Esophagus squamous epithelium (tissue), 5 donors: Measurements from ENCODE around the gene LRBA. TPM values are rescaled to one million over a fixed set of nuclear protein-coding genes. Genes with fewer than 3 reads are reported as not detected.

Experiments used
- DNase-seq: peaks from one replicate; lab custom pipeline; 2025; lab: John Stamatoyannopoulos, UW
- H3K27ac ChIP-seq, 4 donors: fragments of 200-600 bp; sonication (generic); one replicate each; pipeline ENCODE4 v1.5.1; 2016 to 2019; ENCODE audit warnings: mild to moderate bottlenecking in 1 of 4
- H3K27me3 ChIP-seq, 4 donors: fragments of 200-600 bp; sonication (generic); 1 replicate in 3 of 4; 2 replicates in 1 of 4; pipeline versions ENCODE4 v1.5.1 to v1.6.0; 2017 to 2021; ENCODE audit warnings: antibody characterized with exemption in 1 of 4
- H3K36me3 ChIP-seq, 3 donors: fragments of 200-600 bp; sonication (generic); one replicate each; pipeline ENCODE4 v1.5.1; 2016 to 2019
- H3K4me1 ChIP-seq, 3 donors: fragments of 200-600 bp; sonication (generic); one replicate each; pipeline ENCODE4 v1.5.1; 2017 to 2019
- H3K4me3 ChIP-seq, 4 donors: fragments of 200-600 bp; sonication (generic); 1 replicate in 3 of 4; 2 replicates in 1 of 4; pipeline ENCODE4 v1.5.1; 2016 to 2019; ENCODE audit warnings: mild to moderate bottlenecking in 2 of 4, moderate library complexity in 1 of 4
- H3K9me3 ChIP-seq, 3 donors: fragments of 200-600 bp; sonication (generic); one replicate each; pipeline ENCODE4 v1.5.1; 2016 to 2019
- POLR2A ChIP-seq, 4 donors: fragments of 450-650 bp; IDR thresholded peaks; one replicate each; pipeline ENCODE4 v1.6.1; 2017; ENCODE audit warnings: antibody characterized with exemption in 4 of 4, mild to moderate bottlenecking in 4 of 4, moderate library complexity in 3 of 4
- WGBS, 2 donors: methylation state at CpG; one replicate each; pipeline ENCODE4 v1.1.5; 2018; 5-methylcytosine and 5-hydroxymethylcytosine counted together
- intact Hi-C: fragments of 100-400 bp; cut with DNase I; formaldehyde crosslinking; loops from one replicate; pipeline ENCODE4 v1.15.0; 2022
- total RNA-seq, 4 donors: library from RNA; depleted of rRNA; stranded (reverse); fragments of >200 nt; gene quantifications; one replicate each; pipeline ENCODE4 v1.1.0, GENCODE V29; 2016
- TF ChIP-seq, protein P1 (sequence below), 6 experiments: fragments of 450-650 bp in 4 of 6; fragments of 200-600 bp in 2 of 6; sonication (generic) in 2 of 6; IDR thresholded peaks; one replicate each; pipeline ENCODE4 v1.5.1; 2016 to 2019; ENCODE audit warnings: antibody characterized with exemption in 6 of 6, mild to moderate bottlenecking in 4 of 6, moderate library complexity in 4 of 6
- donor health status: DM: yes; HTN: yes; CAD: no.

LRBA gene
- total RNA-seq, 4 donors from 2014 or later: 54.7 to 91.8 (median 66.2) TPM

DNA sequence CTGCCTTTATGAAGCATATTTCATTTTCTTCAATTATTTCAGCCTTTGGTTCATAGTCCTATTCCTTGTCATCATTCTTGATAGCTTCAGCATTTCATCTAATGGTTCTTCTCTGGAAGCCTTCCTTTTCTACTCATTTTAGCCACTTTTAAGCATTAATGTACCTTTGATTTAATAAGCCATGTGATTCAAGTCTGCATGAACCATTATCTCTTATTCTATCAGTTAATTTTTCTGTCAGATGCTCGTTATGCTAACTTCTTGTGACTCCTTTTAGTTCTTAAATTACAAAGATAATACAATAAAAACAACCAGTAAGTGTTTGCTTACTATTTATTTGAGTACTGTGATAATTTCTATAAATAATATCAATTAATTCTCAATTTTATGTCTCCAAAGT lies 643.2 kb downstream of the LRBA start:
- Histone ChIP-seq H3K9me3 (no peaks in the 10 kb centered on the region), H3K27ac (no peak overlapping the region), H3K36me3 (no peaks in the 10 kb centered on the region), H3K27me3 (no peaks in the 10 kb centered on the region), H3K4me1 (no peaks in the 10 kb centered on the region), H3K4me3 (no peak overlapping the region)
- no peak for DNase-seq
- TF ChIP-seq, protein P1, sequence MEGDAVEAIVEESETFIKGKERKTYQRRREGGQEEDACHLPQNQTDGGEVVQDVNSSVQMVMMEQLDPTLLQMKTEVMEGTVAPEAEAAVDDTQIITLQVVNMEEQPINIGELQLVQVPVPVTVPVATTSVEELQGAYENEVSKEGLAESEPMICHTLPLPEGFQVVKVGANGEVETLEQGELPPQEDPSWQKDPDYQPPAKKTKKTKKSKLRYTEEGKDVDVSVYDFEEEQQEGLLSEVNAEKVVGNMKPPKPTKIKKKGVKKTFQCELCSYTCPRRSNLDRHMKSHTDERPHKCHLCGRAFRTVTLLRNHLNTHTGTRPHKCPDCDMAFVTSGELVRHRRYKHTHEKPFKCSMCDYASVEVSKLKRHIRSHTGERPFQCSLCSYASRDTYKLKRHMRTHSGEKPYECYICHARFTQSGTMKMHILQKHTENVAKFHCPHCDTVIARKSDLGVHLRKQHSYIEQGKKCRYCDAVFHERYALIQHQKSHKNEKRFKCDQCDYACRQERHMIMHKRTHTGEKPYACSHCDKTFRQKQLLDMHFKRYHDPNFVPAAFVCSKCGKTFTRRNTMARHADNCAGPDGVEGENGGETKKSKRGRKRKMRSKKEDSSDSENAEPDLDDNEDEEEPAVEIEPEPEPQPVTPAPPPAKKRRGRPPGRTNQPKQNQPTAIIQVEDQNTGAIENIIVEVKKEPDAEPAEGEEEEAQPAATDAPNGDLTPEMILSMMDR (IDR thresholded peaks at IDR 0.05): no peak
- no peak for TF ChIP-seq POLR2A (IDR thresholded peaks at IDR 0.05)
- 88 to 100% methylated on average over 1 of the region's 1 CpG for WGBS, 2 donors
- intact Hi-C loops: no loop called here

DNA sequence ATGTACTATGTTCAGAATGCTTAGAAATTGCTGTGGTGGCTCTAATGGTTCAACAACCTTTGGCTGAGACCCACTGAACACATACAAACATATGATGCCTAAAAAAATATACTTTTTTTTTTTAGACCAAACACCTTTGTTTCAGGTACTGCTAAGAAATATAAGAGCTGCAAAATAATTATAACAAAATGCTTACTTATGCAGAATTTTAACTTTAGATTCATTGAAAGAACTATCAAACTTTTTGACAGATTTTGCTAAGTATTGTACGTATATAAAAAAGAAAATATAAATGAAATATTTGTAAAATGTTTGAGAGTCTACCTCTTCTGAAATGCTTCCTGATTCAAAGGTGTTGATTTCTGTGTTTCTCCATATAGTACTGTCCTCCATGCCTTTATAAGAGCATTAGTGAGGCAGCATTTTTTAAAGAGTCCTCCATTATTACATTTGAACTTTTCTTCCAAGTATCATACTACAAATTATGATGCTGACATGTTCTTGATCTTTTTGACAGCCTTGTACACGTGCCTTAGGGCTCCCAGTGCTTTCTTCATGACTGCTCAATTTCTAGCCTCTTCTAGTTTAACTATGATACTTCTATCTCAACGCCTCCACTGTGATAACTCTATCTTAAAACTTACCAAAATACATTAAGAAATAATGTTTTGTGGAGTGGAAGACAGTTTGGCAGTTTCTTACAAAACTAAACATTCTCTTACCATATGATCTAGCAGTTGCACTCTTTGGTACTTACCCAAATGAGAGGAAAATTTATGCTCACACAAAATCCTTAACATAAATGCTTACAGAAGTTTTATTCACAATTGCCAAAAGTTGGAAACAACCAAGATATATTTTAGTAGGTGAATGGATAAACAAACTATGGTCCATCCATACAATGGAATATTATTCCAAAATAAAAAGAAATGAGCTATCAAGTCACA lies 645.4 kb downstream of the LRBA start:
- H3K9me3 ChIP-seq: no peaks in the 10 kb centered on the region
- no peaks in the 10 kb centered on the region for H3K27me3 ChIP-seq
- H3K27ac ChIP-seq: no peak overlapping the region
- TF ChIP-seq POLR2A (IDR thresholded peaks at IDR 0.05): no peak
- TF ChIP-seq, protein P1 (IDR thresholded peaks at IDR 0.05): no peak
- no peak for DNase-seq
- intact Hi-C loops: no loop called here
- H3K4me1 ChIP-seq: no peaks in the 10 kb centered on the region
- WGBS, 2 donors: 74 to 81% methylated on average over 3 of the region's 3 CpGs
- H3K36me3 ChIP-seq: no peaks in the 10 kb centered on the region
- H3K4me3 ChIP-seq: no peak overlapping the region

DNA sequence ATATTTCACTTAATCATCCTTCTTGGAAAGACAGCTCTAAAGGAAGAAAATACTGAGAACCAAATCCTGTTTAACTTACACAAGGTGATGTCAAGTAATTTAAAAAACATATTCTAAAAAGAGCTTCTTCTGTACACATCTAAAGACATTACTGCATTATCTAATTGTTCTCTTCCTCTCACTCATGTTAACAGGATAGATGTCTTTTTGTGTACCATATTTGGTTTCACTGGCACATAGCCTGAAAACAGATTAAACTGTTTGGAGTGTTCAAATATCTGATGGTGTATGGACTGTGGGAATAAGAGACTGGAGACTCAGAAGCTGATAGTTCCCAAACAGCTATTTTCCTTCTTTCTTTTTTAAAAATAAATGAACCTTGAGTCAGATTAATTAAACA lies 646.4 kb downstream of the LRBA start:
- TF ChIP-seq, protein P1 (IDR thresholded peaks at IDR 0.05): no peak
- no peak for TF ChIP-seq POLR2A (IDR thresholded peaks at IDR 0.05)
- no peak overlapping the region for H3K27ac ChIP-seq
- H3K4me1 ChIP-seq: no peaks in the 10 kb centered on the region
- no peak for DNase-seq
- intact Hi-C loops: no loop called here
- no peaks in the 10 kb centered on the region for H3K9me3 ChIP-seq
- no peaks in the 10 kb centered on the region for H3K27me3 ChIP-seq
- H3K36me3 ChIP-seq: no peaks in the 10 kb centered on the region
- H3K4me3 ChIP-seq: no peak overlapping the region

DNA sequence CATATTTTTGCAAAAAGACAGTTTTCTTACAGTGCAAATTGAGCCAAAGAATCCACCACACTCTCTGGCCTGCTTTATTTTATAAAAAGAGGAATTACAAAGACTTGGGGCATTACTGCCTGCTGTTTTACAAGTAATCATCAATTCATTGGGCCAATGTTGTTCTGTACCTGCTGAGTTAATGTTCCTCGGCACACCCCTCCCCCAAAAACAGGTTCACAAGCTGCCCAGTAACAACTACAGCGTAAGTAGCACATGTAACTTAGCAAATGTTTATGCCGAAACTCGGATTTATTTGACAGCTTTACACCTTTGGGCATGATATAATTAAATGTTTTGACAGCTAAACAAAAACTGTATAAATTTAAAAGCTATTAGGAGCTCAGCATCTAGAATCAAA lies 647.8 kb downstream of the LRBA start:
- intact Hi-C loops: no loop called here
- Histone ChIP-seq H3K27me3 (no peaks in the 10 kb centered on the region), H3K9me3 (no peaks in the 10 kb centered on the region), H3K27ac (no peak overlapping the region), H3K36me3 (no peaks in the 10 kb centered on the region), H3K4me1 (no peaks in the 10 kb centered on the region), H3K4me3 (no peak overlapping the region)
- TF ChIP-seq, protein P1 (IDR thresholded peaks at IDR 0.05): no peak
- no peak for TF ChIP-seq POLR2A (IDR thresholded peaks at IDR 0.05)
- 63 to 75% methylated on average over 4 of the region's 4 CpGs for WGBS, 2 donors
- DNase-seq: no peak

DNA sequence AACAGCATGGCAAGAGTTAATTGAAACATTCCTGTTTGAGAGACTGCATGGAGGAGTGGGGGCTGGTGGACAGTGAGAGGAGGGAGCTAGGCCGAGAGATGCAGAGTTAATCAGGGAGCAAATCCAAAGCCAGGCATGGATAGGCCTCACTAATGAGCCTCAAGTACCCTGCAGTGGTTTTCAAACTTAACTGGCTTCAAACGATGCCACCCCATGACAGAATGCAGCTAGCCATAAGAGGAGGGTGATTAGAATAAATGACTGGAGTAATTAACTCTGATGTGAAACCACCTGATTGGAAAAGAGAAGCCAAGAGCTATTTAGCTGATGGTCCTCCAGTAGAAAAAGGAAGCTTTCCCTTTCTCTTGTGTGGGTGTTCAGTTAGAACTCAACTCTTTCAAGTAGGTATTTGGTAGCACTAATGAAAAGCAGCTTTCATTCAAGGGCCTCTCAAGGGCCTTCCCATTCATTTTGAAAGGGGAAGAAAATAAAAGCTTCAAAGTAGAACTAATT lies 648.5 kb downstream of the LRBA start:
- H3K4me1 ChIP-seq: no peaks in the 10 kb centered on the region
- no peak overlapping the region for H3K4me3 ChIP-seq
- H3K27ac ChIP-seq: no peak overlapping the region
- intact Hi-C loops: no loop called here
- 70 to 75% methylated on average over 2 of the region's 2 CpGs for whole genome bisulfite sequencing, 2 donors
- no peaks in the 10 kb centered on the region for H3K9me3 ChIP-seq
- TF ChIP-seq, protein P1 (IDR thresholded peaks at IDR 0.05): no peak
- H3K27me3 ChIP-seq: no peaks in the 10 kb centered on the region
- no peaks in the 10 kb centered on the region for H3K36me3 ChIP-seq
- no peak for DNase-seq
